Stimulated activated CD8-positive, alpha-beta memory T cell treated with anti-CD3 and anti-CD28 coated beads, Interleukin-4, amount 100 ng/mL, for 1 hour (primary cell): ENCODE data around the gene LBX1.

Source experiments
- DNase-seq, 2 donors: peaks; one replicate each; pipeline ENCODE4 v3.0.0-alpha.2; 2020; ENCODE audit warnings: low read depth in 2 of 2, low spot score in 1 of 2

The LBX1 gene

GRCh38 chr10:101226491-101227428 lies 2.5 kb downstream of the LBX1 start:
- DNase-seq = no peak

GRCh38 chr10:101225846-101226421 lies 3.3 kb downstream of the LBX1 start:
- DNase-seq = no peak

- no peak for DNase-seq
These were observed 4.1 kb downstream of the LBX1 start for GRCh38 chr10:101224910-101225823.

- DNase-seq = no peak
These were observed 5.0 kb downstream of the LBX1 start for GRCh38 chr10:101224060-101224909.

- no peak for DNase-seq
These were observed 5.8 kb downstream of the LBX1 start for GRCh38 chr10:101223274-101224059.

- no peak for DNase-seq
These were observed 6.5 kb downstream of the LBX1 start for GRCh38 chr10:101222683-101223273.

GRCh38 chr10:101221963-101222531 lies 7.2 kb downstream of the LBX1 start:
- DNase-seq = no peak

- DNase-seq = no peak
These were observed 7.7 kb downstream of the LBX1 start for GRCh38 chr10:101221549-101221948.

GRCh38 chr10:101219946-101220451 lies 9.3 kb downstream of the LBX1 start:
- DNase-seq = no peak

- no peak for DNase-seq
These were observed 9.9 kb downstream of the LBX1 start for GRCh38 chr10:101219139-101219945.

- DNase-seq = no peak
These were observed 10.7 kb downstream of the LBX1 start for GRCh38 chr10:101218351-101219138.

GRCh38 chr10:101217450-101218281 lies 11.6 kb downstream of the LBX1 start:
- no peak for DNase-seq

- no peak for DNase-seq
These were observed 12.2 kb downstream of the LBX1 start for GRCh38 chr10:101217044-101217425.

- DNase-seq = no peak
These were observed 12.8 kb downstream of the LBX1 start for GRCh38 chr10:101216207-101217043.

GRCh38 chr10:101215397-101216206 lies 13.7 kb downstream of the LBX1 start:
- no peak for DNase-seq
